Measurements from ENCODE around the gene NFATC2.

GRCh38 chr20:51510169-51510568 is 32.4 kb downstream of the NFATC2 start:
- no peak for TF ChIP-seq CTCF (IDR thresholded peaks at IDR 0.05)
- no peak for TF ChIP-seq POLR2AphosphoS5 (IDR thresholded peaks at IDR 0.05)
